Brain microvascular endothelial cell (primary cell): ENCODE results near the gene HOMER3.

ENCODE experiments used
- DNase-seq: peaks from one replicate; pipeline ENCODE4 v3.0.0-alpha.2; 2020
- H3K27ac ChIP-seq: fragments of 250-450 bp; sonication (Bioruptor Pico); 2 replicates; pipeline ENCODE4 v1.5.1; 2020; ENCODE audit warnings: mild to moderate bottlenecking, moderate library complexity
- H3K27me3 ChIP-seq: fragments of 250-450 bp; sonication (Bioruptor Pico); replicated peaks from 2 replicates; pipeline ENCODE4 v1.5.1; 2020; ENCODE audit warnings: mild to moderate bottlenecking
- H3K36me3 ChIP-seq: fragments of 250-450 bp; sonication (Bioruptor Pico); replicated peaks from 2 replicates; pipeline ENCODE4 v1.5.1; 2020; ENCODE audit warnings: mild to moderate bottlenecking
- H3K4me3 ChIP-seq: 2 replicates; pipeline ENCODE4 v1.5.1; 2011; ENCODE audit warnings: low read depth, mild to moderate bottlenecking, control low read depth, low read length, moderate library complexity
- in situ Hi-C: cut with HindIII; loops from 2 replicates; pipeline ENCODE4 v1.10.0; 2017; ENCODE audit warnings: low sequenced_read_pairs, low pct_ligation_motif_present
- TF ChIP-seq, protein P1 (sequence below): IDR thresholded peaks from 2 replicates; pipeline ENCODE4 v1.5.1; 2011; ENCODE audit warnings: low read depth, mild to moderate bottlenecking, moderate library complexity, low read length, control low read depth, inconsistent platforms; ENCODE audit errors: missing control alignments

HOMER3 gene

DNA sequence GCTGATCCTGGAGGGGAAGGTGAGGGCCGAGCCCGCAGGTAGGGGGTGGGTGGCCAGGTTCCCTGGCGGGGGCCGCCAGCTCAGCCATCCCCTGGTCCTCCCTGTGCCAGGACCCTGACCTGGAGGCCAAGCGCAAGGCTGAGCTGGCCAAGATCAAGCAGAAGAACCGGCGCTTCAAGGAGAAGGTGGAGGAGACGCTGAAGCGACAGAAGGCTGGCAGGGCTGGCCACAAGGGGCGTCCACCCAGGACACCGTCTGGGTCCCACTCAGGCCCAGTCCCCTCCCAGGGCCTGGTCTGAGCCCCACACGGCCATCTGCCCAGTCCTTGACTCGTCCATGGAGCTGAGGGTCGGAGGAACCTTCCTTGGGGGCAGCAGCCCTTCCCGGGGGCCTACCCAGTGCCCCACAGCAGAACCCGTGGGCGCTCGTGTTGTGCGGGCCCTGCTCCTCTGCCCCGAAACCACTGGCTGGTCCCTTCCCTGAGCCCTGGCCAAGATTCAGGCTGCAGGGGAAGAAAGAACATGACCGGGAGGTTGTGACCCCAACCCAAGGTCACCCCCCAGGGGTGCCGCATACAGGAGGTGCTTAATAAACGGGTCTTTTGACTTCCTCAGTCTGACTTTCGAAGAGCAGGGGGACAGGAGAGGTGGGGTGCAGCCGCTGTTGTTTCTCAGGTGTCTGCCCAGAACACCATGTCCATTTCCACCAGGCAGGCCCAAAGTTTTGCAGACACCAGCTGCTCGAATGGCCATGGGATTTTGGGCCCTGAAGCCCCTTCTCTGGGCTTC is 12.8 kb downstream of the HOMER3 start:
- Histone ChIP-seq H3K27ac (no peak overlapping the region), H3K36me3 (peaks cover 76% of the 10 kb centered on the region)
- in situ Hi-C loops = no loop called here

DNA sequence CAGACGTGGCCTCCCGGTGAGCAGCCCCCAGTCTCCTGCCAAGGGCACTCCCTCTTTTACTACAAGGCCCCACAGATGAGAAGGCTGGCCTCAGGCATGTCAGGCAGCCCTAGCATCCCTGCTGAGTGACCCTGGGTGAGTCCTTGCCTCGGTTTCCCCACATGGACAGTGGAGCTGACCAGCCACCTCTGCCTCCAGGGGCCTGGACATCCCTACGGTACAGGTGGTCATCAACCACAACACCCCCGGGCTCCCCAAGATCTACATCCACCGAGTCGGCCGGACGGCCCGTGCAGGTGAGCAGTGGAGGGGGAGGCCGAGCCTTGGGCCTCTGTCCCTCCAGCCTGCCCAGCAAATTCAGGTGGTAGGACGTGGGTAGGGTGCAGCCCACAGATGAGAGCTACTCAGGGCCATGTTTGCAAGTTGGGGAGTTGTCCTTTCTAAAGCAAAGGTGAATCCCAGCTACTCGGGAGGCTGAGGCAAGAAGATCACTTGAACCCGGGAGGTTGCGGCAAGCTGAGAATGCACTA is 16.3 kb downstream of the HOMER3 start:
- H3K27me3 ChIP-seq = no peaks in the 10 kb centered on the region
- no peak overlapping the region for H3K4me3 ChIP-seq
- H3K27ac ChIP-seq = no peak overlapping the region
- no peak for DNase-seq
- in situ Hi-C loops = no loop called here
- H3K36me3 ChIP-seq = peaks cover 74% of the 10 kb centered on the region
- TF ChIP-seq, protein P1, sequence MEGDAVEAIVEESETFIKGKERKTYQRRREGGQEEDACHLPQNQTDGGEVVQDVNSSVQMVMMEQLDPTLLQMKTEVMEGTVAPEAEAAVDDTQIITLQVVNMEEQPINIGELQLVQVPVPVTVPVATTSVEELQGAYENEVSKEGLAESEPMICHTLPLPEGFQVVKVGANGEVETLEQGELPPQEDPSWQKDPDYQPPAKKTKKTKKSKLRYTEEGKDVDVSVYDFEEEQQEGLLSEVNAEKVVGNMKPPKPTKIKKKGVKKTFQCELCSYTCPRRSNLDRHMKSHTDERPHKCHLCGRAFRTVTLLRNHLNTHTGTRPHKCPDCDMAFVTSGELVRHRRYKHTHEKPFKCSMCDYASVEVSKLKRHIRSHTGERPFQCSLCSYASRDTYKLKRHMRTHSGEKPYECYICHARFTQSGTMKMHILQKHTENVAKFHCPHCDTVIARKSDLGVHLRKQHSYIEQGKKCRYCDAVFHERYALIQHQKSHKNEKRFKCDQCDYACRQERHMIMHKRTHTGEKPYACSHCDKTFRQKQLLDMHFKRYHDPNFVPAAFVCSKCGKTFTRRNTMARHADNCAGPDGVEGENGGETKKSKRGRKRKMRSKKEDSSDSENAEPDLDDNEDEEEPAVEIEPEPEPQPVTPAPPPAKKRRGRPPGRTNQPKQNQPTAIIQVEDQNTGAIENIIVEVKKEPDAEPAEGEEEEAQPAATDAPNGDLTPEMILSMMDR = no peak

More for the DNA sequence above, 12.8 kb downstream of the HOMER3 start:
- no peak for DNase-seq
- TF ChIP-seq, protein P1 = no peak
- Histone ChIP-seq H3K4me3 (no peak overlapping the region), H3K27me3 (no peaks in the 10 kb centered on the region)

DNA sequence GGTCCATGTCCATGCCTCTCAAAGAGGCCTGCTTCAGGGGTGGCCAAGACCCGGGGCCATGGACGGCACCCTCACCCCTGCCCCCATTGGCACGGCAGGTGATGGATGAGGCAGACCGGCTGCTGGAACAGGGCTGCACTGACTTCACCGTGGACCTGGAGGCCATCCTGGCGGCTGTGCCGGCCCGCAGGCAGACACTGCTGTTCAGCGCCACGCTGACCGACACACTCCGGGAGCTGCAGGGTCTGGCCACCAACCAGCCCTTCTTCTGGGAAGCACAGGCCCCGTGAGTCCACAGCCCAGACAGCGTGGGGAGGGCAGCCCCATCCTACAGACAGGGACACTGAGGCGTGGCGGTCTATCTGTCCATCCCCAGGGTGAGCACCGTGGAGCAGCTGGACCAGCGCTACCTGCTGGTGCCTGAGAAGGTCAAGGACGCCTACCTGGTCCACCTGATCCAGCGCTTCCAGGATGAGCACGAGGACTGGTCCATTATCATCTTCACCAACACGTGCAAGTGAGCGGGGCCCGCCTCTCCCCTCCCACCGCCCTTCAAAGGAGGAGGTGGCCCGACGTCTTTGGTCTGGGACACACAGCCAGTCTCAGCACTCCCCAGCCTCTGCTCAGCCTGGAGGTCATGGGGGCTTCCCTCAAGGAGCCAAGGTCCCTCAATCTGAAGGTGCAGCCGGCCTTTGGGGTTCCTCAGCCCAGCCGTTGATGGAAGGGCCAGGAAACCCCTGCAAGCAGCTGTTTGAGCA is 18.6 kb downstream of the HOMER3 start:
- in situ Hi-C loops = no loop called here
- TF ChIP-seq, protein P1 = no peak
- H3K36me3 ChIP-seq = peaks cover 50% of the 10 kb centered on the region

DNA sequence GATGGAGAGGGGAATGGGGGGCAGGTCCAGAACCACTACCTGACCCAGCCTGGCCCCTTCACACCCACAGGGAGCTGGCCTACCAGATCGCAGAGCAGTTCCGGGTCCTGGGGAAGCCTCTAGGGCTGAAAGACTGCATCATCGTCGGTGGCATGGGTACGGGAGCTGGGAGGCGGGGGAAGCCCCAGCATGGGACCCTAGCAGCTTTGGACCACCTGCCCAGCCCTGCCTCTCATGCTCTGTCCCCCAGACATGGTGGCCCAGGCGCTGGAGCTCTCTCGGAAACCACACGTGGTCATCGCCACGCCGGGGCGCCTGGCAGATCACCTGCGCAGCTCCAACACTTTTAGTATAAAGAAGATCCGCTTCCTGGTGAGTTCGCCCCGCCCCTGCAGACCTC is 19.4 kb downstream of the HOMER3 start:
- H3K36me3 ChIP-seq = peaks cover 48% of the 10 kb centered on the region
- DNase-seq = no peak
- no peak overlapping the region for H3K27ac ChIP-seq
- TF ChIP-seq, protein P1 = no peak
- H3K4me3 ChIP-seq = no peak overlapping the region
- in situ Hi-C loops = no loop called here
- no peaks in the 10 kb centered on the region for H3K27me3 ChIP-seq

More for the DNA sequence above, 18.6 kb downstream of the HOMER3 start:
- Histone ChIP-seq H3K27ac (no peak overlapping the region), H3K4me3 (no peak overlapping the region), H3K27me3 (no peaks in the 10 kb centered on the region)
- no peak for DNase-seq

DNA sequence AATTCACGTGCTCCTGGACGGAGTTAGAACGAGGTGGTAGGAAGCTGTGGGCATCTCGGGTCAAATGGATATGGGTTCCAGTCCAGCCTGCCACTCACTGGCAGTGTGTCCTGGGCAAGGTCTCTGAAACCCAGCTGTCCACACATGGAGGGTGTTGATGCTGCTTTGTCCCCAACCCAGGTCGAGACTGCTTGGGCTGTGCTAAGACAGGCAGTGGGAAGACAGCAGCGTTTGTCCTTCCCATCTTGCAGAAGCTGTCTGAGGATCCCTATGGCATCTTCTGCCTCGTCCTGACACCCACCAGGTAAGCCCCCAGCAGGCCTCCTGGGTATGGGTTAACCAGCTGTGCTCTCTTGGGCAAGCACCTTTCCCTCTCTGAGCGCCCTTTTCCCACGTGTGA is 20.6 kb downstream of the HOMER3 start:
- peaks cover 43% of the 10 kb centered on the region for H3K36me3 ChIP-seq

More for the DNA sequence above, 20.6 kb downstream of the HOMER3 start:
- DNase-seq = no peak
- H3K4me3 ChIP-seq = peak overlapping the region; percentile 100
- in situ Hi-C loops = no loop called here
- H3K27ac ChIP-seq = no peak overlapping the region
- H3K27me3 ChIP-seq = no peaks in the 10 kb centered on the region
- TF ChIP-seq, protein P1 = no peak
